ENCODE results near the gene PHYHD1. TPM values are rescaled to one million over a fixed set of nuclear protein-coding genes. Genes with fewer than 3 reads are reported as not detected.
A peak's percentile ranks its signal among the peaks of the same experiment; 100 is the strongest.

PHYHD1 gene
- total RNA-seq: 10 to 100 TPM in 3 of 4 donors, 1 to 10 TPM in 1; 9.5 to 39.3 (median 30.3) TPM

GRCh38 chr9:128920381-128921058 is at the start of gene PHYHD1:
Gene PHYHD1, plus strand, starts transcription at chr9:128920982. Its CDS starts 1,342 bp downstream, at chr9:128922324.
- no peaks in the 10 kb centered on the region for H3K9me3 ChIP-seq
- intact Hi-C loops (cut with DNase I; ENCODE audit: low total_unique reads): no loop called here
- peaks cover 0 to 5% of the 10 kb centered on the region in 2 donors for H3K36me3 ChIP-seq
- peak; percentile 45 to 71 for ATAC-seq
- peak within 1 kb of the TSS; percentile 81 to 85 (median 83) for H3K27ac ChIP-seq
- TF ChIP-seq CTCF (IDR thresholded peaks at IDR 0.05 in 4 of 5, conservative IDR thresholded peaks at IDR 0.05 in 1 of 5) (no peak), POLR2A (IDR thresholded peaks at IDR 0.05) (peak in 1 of 2 donors; percentile 10)
- in situ Hi-C loops (cut with MboI; ENCODE audit: low sequenced_read_pairs in 4 of 4): no loop called here
- H3K4me3 ChIP-seq: peak within 1 kb of the TSS; percentile 42 to 63 (median 54)
- H3K4me1 ChIP-seq: peaks cover 60 to 62% of the 10 kb centered on the region in 2 donors
- DNase-seq: peak; percentile 66 to 72
- H3K27me3 ChIP-seq: no peaks in the 10 kb centered on the region

- in situ Hi-C loops (cut with MboI; ENCODE audit: low sequenced_read_pairs in 4 of 4) (no loop called here), intact Hi-C loops (cut with DNase I; ENCODE audit: low total_unique reads) (no loop called here)
- peak overlapping the region in 3 of 4 donors; percentile 28 to 61 (median 60) for H3K27ac ChIP-seq
- H3K36me3 ChIP-seq: no peaks in the 10 kb centered on the region
- H3K4me3 ChIP-seq: no peak overlapping the region
- peaks cover 15 to 29% of the 10 kb centered on the region in 2 donors for H3K4me1 ChIP-seq
- TF ChIP-seq CTCF (IDR thresholded peaks at IDR 0.05 in 4 of 5, conservative IDR thresholded peaks at IDR 0.05 in 1 of 5) (no peak), POLR2A (IDR thresholded peaks at IDR 0.05) (no peak)
- H3K9me3 ChIP-seq: no peaks in the 10 kb centered on the region
- no peak for DNase-seq
- H3K27me3 ChIP-seq: no peaks in the 10 kb centered on the region
- no peak for ATAC-seq
Measured at GRCh38 chr9:128877852-128878251, 42.9 kb upstream of the PHYHD1 start.

GRCh38 chr9:128881884-128882676 is 38.7 kb upstream of the PHYHD1 start, which contains the start of the genes KYAT1 and LRRC8A:
Gene KYAT1, minus strand, starts transcription at chr9:128881950. Its CDS starts 36,545 bp downstream, at chr9:128845405.
Gene LRRC8A, plus strand, starts transcription at chr9:128882133. Its CDS starts 25,032 bp downstream, at chr9:128907165.
- in situ Hi-C loops (cut with MboI; ENCODE audit: low sequenced_read_pairs in 4 of 4): no loop called here
- intact Hi-C loops (cut with DNase I; ENCODE audit: low total_unique reads): loop anchor here (1.0 to 5.0 kb wide), 4 partner anchors 20 to 95 kb away; partner anchors contain the start of genes DOLK, NUP188 and TBC1D13
- H3K4me1 ChIP-seq: peaks cover 32 to 52% of the 10 kb centered on the region in 2 donors

More at GRCh38 chr9:128881884-128882676, 38.7 kb upstream of the PHYHD1 start, which contains the start of the genes KYAT1 and LRRC8A:
- ATAC-seq (peak; percentile 92 to 93), DNase-seq (peak; percentile 93 to 96)
- no peaks in the 10 kb centered on the region for H3K9me3 ChIP-seq
- TF ChIP-seq POLR2A (IDR thresholded peaks at IDR 0.05) (peak; percentile 84 to 90), CTCF (IDR thresholded peaks at IDR 0.05 in 4 of 5, conservative IDR thresholded peaks at IDR 0.05 in 1 of 5) (peak in 2 of 5 experiments; percentile 32 to 33)
- H3K27me3 ChIP-seq: no peaks in the 10 kb centered on the region
- peak within 1 kb of the TSS; percentile 91 to 99 (median 96) for H3K27ac ChIP-seq
- H3K4me3 ChIP-seq: peak within 1 kb of the TSS; percentile 76 to 96 (median 90)
- peaks cover 0 to 15% of the 10 kb centered on the region in 2 donors for H3K36me3 ChIP-seq
